Measurements from ENCODE around the gene P2RY12.
"Not testable (repeated sequence)": the region's sequence is repeated elsewhere in the genome, so short reads cannot be mapped to it uniquely, and the experiment has no call there.

Gene P2RY12

GRCh38 chr3:151393146-151393830, 8.7 kb upstream of the P2RY12 start:
- no peak for DNase-seq (ENCODE audit: low spot score)

- not testable (repeated sequence) for DNase-seq (ENCODE audit: low spot score)
Observed at GRCh38 chr3:151392191-151392590, 7.6 kb upstream of the P2RY12 start.

DNA sequence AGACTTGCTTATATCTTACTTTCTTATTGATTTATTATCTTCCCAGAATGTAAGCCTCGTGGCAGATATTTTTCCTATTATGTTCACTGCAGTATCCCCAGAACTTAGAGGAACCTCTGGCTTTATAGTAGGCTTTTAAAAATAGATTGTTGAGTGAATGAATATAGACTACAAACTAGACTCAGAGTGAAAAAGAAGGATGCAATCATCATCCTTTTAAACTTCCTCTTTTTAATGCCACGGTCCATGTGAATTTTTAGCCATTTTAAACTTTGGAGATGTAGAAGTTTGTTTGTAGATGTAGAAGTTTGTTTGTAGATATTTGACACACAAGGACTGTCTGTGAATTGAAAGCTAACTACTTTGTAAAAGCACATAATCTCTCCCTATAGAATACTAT, 7.2 kb upstream of the P2RY12 start:
- DNase-seq (ENCODE audit: low spot score), result no peak

DNA sequence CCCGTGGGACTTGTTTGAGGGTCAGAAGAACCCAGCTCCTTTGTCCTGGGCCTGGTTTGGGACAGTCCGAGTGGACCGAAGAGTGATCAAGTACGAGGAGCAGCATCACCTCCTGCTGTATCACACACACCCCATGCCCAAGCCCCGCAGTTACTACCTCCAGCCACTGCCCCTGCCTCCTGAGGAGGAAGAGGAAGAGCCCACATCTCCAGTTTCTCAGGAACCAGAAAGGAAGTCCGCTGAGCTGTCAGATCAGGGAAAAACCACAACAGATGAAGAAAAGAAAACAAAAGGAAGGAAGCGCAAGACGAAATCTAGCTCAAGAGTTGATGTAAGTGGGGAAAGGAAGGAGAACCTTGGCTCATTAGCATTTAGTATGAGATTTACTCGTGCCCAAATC, 3.3 kb upstream of the P2RY12 start:
- DNase-seq (ENCODE audit: low spot score), result no peak

- no peak for DNase-seq (ENCODE audit: low spot score)
Observed at GRCh38 chr3:151387432-151387831, 2.9 kb upstream of the P2RY12 start.

- no peak for DNase-seq (ENCODE audit: low spot score)
Observed at GRCh38 chr3:151386056-151386455, 1.5 kb upstream of the P2RY12 start.

- no peak for DNase-seq (ENCODE audit: low spot score)
Observed at GRCh38 chr3:151383956-151384355, 597 bp downstream of the P2RY12 start.

DNA sequence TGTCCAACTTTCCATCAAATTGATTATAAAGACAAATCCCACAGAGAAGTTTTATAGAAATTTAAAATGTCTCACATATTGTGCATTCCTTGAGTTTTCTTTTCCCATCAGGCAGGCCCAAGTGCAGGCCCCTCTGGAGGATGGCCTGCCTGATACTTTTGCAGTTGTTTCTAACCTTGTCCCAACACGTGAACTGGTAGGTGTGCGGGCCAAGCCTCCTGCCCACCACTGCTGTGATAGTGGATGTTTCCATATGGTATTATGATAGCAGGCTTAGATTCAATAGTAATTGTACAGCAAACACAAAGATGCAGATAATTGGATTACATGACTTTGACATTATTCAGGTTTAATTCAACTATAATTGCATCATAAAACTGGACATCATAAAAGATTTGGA, 1.4 kb downstream of the P2RY12 start:
- no peak for DNase-seq (ENCODE audit: low spot score)

GRCh38 chr3:151382671-151383070, 1.9 kb downstream of the P2RY12 start:
- DNase-seq (ENCODE audit: low spot score), result no peak

DNA sequence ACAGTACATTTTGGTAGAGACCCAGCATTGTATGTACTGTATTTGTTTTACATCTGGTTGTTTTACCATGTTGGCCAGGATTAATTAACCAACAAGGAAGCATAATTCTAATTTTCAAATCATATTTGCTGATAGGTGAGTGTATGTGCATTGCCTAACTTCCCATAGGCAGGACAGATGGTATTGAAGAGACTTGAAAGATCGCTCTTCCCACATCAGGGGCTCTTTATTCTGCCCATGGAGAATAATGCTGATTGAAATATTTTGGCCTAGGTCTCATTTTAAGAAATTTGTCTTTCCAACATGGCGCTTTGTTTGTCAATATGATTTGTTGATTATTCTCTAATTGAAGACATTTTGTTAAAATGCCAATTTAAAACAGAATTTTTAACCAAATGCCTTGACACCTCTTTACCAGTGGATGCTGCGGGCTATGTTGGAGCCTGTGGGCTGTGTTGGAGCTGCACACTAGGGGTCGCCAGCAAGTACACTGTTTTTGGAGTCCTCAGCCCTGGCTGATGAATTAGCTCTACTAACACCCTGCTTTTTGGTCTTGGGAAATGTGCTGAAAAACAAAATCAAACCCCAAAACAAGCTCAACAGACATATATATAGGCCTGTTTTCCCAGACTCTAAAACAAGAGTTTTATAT, 5.3 kb downstream of the P2RY12 start:
- peak; percentile 4 for DNase-seq (ENCODE audit: low spot score)

GRCh38 chr3:151377768-151378385, 6.7 kb downstream of the P2RY12 start:
- DNase-seq (ENCODE audit: low spot score), result no peak

DNA sequence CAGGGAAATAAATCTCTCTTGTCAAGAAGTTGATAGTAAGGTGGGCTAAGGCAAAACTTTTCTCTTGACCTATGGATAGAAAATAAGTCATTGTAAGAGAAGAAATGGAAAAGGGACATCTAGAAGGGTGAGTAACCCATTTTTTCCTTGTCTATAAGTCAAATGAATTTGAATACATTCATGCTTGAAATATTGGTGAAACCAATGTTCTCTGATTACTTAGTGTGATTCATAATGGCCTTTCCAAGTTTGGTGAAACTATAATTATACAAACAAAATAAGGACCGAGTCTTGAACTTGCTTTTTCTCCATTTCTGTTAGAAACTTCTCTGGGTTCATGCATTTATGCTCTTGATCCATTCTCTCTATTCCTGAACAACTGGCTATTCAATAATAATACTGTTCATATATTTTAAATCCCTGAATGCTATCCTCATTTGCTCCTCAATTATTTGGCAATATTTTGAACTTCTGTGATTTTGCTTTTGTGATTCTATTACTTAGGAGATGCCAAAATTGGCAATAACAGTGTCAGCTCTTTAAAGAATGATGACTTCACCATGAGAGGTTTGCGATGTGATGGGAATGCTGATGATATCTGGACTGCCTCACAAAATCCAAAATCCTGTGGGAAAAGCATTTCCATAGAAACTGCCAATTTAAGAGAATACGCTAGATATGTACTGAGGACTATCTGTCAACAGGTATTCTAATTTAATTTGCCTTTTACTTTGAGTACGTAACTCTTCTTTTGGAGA, 12.3 kb downstream of the P2RY12 start:
- no peak for DNase-seq (ENCODE audit: low spot score)

GRCh38 chr3:151371526-151371925, 13.0 kb downstream of the P2RY12 start:
- DNase-seq (ENCODE audit: low spot score), result no peak

- DNase-seq (ENCODE audit: low spot score), result no peak
Observed at GRCh38 chr3:151367448-151367847, 17.1 kb downstream of the P2RY12 start.

- DNase-seq (ENCODE audit: low spot score), result no peak
Observed at GRCh38 chr3:151366993-151367392, 17.6 kb downstream of the P2RY12 start.

- DNase-seq (ENCODE audit: low spot score), result no peak
Observed at GRCh38 chr3:151362751-151363174, 21.8 kb downstream of the P2RY12 start.

DNA sequence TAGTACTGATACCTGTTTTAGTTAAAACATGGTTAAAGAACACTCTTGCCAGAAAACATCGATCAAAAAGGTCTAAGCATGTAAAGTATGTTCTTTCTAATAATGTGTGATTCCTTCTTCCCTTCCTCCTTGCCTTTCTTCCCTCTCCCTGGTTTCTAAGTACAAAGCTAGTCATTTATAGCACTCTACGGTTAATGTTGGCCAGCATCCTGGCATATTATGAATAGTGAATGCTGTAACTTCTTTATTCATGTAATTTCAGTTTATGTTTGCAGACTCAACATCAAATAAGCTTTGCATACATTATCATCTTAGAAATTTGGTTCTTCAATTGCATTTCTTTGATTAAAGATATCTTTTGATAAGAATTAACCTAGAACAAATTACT, 27.1 kb downstream of the P2RY12 start:
- DNase-seq (ENCODE audit: low spot score), result no peak

DNA sequence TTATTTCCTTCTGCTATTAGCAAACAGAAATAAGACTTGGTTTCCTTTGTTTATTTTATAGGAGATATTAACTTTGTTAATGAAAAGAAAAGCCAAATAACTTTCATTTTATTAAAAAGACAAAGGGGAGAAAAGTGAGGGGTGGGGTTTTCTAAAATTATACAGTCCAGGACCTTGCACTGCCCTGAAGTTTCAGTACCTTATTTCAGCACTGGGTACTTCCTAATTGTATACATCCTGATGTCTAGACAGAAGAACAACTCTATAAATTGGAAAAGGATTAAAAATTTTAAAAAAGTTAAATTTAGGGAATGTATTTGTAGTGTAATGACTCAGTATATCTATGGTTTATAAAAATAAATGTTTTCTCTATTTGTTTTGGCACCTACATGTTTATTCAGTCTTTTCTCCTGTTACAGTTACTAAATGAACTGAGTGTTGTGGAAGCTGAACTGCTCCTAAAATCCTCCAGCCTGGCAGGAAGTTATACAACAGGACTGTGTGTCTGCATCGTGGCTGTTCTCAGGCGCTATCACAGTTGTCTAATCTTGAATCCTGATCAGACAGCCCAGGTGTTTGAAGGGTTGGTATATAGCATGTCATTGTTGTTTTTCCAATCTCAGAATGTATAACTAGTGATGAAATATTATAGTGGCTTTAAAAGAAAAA, 27.6 kb downstream of the P2RY12 start:
- no peak for DNase-seq (ENCODE audit: low spot score)

DNA sequence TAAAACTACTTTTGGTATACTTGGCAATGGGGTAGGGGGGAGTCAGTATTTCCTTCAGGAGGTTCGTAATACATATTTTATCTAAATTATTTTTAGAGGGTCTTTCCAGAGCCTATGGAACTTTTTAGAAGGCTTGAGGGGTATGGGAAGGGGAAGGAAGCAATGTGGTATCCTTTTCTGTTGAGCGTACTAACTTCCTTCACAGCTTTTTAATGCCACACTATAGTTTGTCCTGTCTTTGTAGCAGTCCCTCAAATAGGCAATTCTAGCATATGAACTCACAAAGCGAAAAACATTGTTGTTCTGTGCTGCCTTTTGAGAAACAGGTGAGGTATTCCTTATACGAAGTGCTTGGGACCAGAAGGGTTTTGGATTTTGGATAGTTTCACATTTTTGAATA, 32.9 kb downstream of the P2RY12 start:
- no peak for DNase-seq (ENCODE audit: low spot score)

DNA sequence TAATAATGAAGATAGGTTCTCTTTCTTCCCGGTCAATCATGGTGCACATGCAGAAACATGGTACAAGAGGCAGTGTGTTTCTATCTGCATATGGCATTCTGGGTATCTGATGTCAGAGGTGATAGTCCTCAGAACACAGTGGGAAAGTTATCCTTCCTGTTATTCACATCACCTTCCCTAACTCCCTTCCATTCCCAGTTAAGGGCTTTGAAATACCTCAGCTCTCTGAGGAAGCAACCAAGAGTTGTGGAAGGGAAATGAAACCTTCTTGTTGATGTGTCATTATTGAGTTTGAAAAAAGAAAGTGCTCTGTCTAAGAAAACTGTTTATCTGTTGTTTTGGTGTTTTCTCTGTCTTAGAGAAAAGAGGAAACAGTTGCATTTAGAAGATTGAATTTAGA, 33.3 kb downstream of the P2RY12 start:
- DNase-seq (ENCODE audit: low spot score), result no peak

GRCh38 chr3:151350656-151351055, 33.9 kb downstream of the P2RY12 start:
- no peak for DNase-seq (ENCODE audit: low spot score)

DNA sequence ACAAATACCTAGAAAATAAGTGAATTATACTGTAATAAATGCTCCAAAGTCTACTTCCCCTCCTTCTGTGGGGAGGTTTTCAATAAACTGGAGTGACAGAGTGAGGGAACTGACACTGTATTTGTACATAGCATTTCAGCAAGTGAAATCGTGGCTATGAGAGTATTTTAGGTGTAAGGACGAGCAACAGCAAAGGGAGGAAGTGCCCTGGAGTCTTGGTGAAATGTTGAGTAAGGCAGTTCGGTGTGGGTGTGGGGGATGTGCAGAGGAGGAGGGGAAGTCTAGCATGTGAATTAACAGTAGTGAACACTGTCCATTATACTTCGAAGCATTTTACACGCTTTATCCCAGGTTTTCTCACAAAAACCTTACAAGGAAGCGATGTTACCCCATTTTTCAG, 37.1 kb downstream of the P2RY12 start:
- DNase-seq (ENCODE audit: low spot score), result no peak

Measured in activated CD4-positive, alpha-beta T cell treated with anti-CD3 and anti-CD28 coated beads, Interleukin-2, Interleukin-4, amounts not matched to agents 100 ng/mL and 50 ng/mL, durations not matched to agents 16 hours and 8 hours (primary cell).